Measurements from ENCODE around the gene BRD7. TPM values are rescaled to one million over a fixed set of nuclear protein-coding genes. Genes with fewer than 3 reads are reported as not detected.

BRD7 gene
- total RNA-seq, 1 donor from 2014 or later = 112 TPM

DNA sequence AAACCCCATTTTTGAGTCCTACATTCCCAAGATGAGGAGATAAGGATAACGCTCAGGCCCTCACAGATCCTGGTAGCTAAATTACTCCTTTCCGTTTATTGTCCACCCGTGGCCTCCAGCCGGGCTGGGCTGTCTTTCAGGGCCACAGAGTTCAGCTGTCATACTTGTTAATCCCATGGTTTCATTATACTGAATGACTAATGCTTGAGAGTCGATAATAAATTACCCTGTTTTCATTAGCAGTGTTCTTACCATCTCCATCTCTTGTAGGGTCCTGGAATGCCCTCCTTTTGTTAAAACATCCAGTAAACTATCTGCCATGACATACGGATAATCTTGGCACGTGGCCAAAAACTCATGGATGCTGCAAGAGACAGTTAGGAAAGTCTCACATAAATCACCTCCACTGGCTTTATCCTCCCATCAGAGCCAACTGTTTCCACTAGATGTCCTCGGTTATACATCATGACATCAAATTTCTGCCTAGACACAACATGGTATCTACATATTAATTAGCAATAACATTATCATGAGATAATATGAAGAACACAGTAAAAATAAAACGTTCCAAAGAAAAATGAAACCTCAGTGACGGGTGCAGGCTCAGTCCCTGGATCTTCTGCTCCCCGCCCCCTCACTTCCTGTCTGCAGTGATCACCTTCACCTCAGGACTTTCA, 45.3 kb downstream of the BRD7 start:
- Mint-ChIP-seq H3K9me3 (ENCODE audit: unreplicated experiment) (no peaks in the 10 kb centered on the region), H3K36me3 (ENCODE audit: low read depth, unreplicated experiment) (peaks cover 24% of the 10 kb centered on the region), H3K27me3 (ENCODE audit: unreplicated experiment) (peaks cover 3% of the 10 kb centered on the region), H3K27ac (ENCODE audit: unreplicated experiment) (no peak overlapping the region), H3K4me1 (ENCODE audit: unreplicated experiment) (no peaks in the 10 kb centered on the region), H3K4me3 (ENCODE audit: unreplicated experiment) (no peak overlapping the region)
- DNase-seq (ENCODE audit: low spot score) = no peak
- TF ChIP-seq, protein P1, sequence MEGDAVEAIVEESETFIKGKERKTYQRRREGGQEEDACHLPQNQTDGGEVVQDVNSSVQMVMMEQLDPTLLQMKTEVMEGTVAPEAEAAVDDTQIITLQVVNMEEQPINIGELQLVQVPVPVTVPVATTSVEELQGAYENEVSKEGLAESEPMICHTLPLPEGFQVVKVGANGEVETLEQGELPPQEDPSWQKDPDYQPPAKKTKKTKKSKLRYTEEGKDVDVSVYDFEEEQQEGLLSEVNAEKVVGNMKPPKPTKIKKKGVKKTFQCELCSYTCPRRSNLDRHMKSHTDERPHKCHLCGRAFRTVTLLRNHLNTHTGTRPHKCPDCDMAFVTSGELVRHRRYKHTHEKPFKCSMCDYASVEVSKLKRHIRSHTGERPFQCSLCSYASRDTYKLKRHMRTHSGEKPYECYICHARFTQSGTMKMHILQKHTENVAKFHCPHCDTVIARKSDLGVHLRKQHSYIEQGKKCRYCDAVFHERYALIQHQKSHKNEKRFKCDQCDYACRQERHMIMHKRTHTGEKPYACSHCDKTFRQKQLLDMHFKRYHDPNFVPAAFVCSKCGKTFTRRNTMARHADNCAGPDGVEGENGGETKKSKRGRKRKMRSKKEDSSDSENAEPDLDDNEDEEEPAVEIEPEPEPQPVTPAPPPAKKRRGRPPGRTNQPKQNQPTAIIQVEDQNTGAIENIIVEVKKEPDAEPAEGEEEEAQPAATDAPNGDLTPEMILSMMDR (IDR thresholded peaks at IDR 0.05; ENCODE audit: unreplicated experiment) = no peak

- no peaks in the 10 kb centered on the region for H3K9me3 Mint-ChIP-seq (ENCODE audit: unreplicated experiment)
- peaks cover 3% of the 10 kb centered on the region for H3K27me3 Mint-ChIP-seq (ENCODE audit: unreplicated experiment)
- TF ChIP-seq, protein P1 (IDR thresholded peaks at IDR 0.05; ENCODE audit: unreplicated experiment) = no peak
- H3K4me3 Mint-ChIP-seq (ENCODE audit: unreplicated experiment) = no peak overlapping the region
- H3K4me1 Mint-ChIP-seq (ENCODE audit: unreplicated experiment) = no peaks in the 10 kb centered on the region
- peaks cover 31% of the 10 kb centered on the region for H3K36me3 Mint-ChIP-seq (ENCODE audit: low read depth, unreplicated experiment)
- no peak overlapping the region for H3K27ac Mint-ChIP-seq (ENCODE audit: unreplicated experiment)
- no peak for DNase-seq (ENCODE audit: low spot score)
These were observed 46.5 kb downstream of the BRD7 start for GRCh38 chr16:50322333-50322732.

GRCh38 chr16:50320310-50320709, 48.5 kb downstream of the BRD7 start:
- DNase-seq (ENCODE audit: low spot score) = no peak
- Mint-ChIP-seq H3K4me1 (ENCODE audit: unreplicated experiment) (no peaks in the 10 kb centered on the region), H3K4me3 (ENCODE audit: unreplicated experiment) (no peak overlapping the region), H3K36me3 (ENCODE audit: low read depth, unreplicated experiment) (peaks cover 35% of the 10 kb centered on the region), H3K9me3 (ENCODE audit: unreplicated experiment) (no peaks in the 10 kb centered on the region), H3K27me3 (ENCODE audit: unreplicated experiment) (peaks cover 3% of the 10 kb centered on the region), H3K27ac (ENCODE audit: unreplicated experiment) (no peak overlapping the region)
- TF ChIP-seq, protein P1 (IDR thresholded peaks at IDR 0.05; ENCODE audit: unreplicated experiment) = no peak

DNA sequence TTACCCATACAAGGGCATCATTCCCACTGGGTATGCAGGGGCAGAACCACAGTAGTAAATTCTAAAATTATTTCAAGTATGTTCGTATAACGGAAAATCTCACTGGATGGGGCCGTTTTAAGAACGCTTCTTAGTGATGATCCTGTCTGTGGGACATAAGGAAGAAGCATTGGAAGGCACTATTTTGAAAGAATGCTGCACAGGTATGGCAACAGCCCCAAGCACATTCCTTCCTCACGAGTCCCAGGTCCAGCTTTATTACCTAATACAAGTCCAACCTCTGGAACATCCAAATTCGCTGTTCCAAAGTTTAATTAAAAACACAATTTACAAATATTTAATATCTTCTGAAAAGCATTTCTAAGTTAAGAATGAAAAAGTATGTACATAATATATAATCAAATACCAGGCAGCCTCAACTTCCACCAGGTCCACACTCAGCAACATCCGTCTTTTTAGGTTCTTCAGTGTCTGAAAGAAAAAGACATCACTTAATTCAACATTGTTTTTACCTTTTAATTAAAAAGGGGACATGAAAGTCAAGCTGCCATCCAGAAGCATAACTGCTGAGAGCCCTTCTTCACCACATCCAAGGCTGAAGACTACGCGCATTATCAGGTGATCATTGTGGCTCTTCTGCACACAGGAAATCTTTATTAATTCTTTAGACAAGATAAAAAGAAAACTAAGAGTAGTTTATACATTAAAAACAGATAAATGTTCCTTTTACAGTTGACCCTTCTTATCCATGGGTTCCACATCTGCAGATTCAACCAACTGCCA, 49.8 kb downstream of the BRD7 start:
- no peaks in the 10 kb centered on the region for H3K4me1 Mint-ChIP-seq (ENCODE audit: unreplicated experiment)
- H3K27me3 Mint-ChIP-seq (ENCODE audit: unreplicated experiment) = peaks cover 2% of the 10 kb centered on the region
- H3K36me3 Mint-ChIP-seq (ENCODE audit: low read depth, unreplicated experiment) = peaks cover 32% of the 10 kb centered on the region
- no peak overlapping the region for H3K27ac Mint-ChIP-seq (ENCODE audit: unreplicated experiment)
- no peaks in the 10 kb centered on the region for H3K9me3 Mint-ChIP-seq (ENCODE audit: unreplicated experiment)
- no peak overlapping the region for H3K4me3 Mint-ChIP-seq (ENCODE audit: unreplicated experiment)
- TF ChIP-seq, protein P1 (IDR thresholded peaks at IDR 0.05; ENCODE audit: unreplicated experiment) = no peak
- no peak for DNase-seq (ENCODE audit: low spot score)

Measured in endothelial cell (in vitro differentiated cells).